T-helper 2 cell treated with Interferon-gamma antibody and Interleukin-4, amounts not matched to agents 100 ng/mL and 5 ng/mL, for 36 hours (primary cell): ENCODE measurements around the gene SUCLG2. TPM values are rescaled to one million over a fixed set of nuclear protein-coding genes. Genes with fewer than 3 reads are reported as not detected.

Experiments used
- intact Hi-C: fragments of 100-400 bp; cut with micrococcal nuclease; formaldehyde crosslinking; loops from one replicate; pipeline ENCODE4 v1.15.1; 2023
- total RNA-seq: library from RNA; stranded (reverse); gene quantifications from 2 replicates; pipeline ENCODE4 v1.2.3, GENCODE V29; 2022

Gene SUCLG2
- total RNA-seq, 1 donor from 2014 or later = 53.0 TPM

DNA sequence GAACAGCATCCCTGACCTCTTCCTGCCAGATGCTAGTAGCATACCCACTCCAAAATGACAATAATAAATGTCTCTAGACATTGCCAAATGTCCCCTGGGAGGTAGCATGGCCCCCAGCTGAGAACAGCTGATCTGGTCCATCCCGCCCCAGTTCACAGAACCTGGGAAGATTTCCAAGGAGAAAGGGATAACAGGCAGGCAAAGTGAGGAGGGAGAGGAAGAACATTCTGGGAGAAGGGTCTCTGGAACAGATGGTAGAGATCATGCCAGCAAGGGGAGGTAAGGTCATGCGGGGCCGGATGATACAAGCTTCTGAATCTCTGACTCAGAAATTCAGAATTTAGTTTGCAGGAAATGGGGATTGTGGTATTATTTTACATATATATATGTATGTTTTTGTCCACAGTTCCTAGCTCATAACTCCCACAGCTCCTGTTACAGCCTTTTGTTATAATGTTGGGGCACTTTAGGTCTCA, 192.7 kb downstream of the SUCLG2 start:
- intact Hi-C loops = no loop called here

GRCh38 chr3:67460841-67461510, 193.4 kb downstream of the SUCLG2 start:
- intact Hi-C loops = no loop called here

DNA sequence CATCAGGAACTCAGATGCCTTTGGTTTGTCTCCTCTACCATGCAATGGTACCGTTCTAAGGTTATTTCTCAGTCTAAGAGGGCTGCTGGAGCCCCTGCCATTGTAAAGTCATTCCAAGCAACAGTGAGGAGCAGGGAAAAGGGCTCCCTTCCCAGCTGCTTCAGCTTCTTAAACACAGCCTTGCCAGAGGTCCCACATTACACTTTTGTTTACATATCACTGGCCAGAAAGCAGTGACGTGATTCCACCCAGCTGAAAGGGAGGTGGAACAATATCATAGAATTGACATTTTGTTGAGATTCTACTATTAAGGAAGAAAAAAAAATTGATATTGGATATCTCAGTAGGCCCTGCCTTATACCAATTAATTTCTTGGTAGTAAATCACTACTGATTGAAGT, 194.6 kb downstream of the SUCLG2 start:
- intact Hi-C loops = no loop called here

GRCh38 chr3:67458896-67459530, 195.4 kb downstream of the SUCLG2 start:
- intact Hi-C loops = no loop called here

DNA sequence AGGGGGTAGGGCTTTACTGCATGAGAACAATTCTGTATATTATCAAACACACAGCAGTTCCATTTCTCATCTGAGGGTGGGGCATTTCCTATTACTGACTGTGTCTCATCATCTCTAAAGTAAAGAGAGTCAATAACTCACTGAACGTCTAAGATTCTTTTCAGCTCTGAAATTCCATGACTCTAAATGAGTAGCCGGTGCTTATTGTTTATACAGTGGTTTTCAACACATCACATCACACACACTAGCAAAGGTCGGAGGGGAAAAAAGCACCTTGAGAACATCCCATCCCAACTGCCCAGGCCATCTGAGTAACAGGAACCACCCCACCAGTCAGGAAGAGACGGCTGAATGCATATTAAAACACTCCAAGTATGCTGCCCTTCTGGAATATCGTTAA, 196.0 kb downstream of the SUCLG2 start:
- intact Hi-C loops = no loop called here

GRCh38 chr3:67453628-67454027, 200.8 kb downstream of the SUCLG2 start:
- intact Hi-C loops = no loop called here

DNA sequence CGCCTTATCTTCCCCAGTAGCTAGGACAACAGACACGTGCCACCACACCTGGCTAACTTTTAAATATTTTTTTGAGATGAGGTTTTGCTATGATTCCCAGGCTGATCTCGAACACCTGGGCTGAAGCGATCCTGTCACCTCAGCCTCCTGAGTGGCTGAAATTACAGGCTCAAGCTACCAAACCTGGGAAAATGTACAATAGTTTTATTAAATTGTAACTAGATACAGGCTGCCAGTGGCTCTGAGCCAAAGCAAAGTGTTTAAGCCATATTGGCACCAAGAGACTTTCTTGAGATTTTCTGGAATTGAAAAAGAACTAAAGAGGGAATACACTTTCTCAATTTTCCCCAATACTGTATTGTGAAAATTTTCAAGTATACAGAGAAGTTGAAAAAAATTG, 204.3 kb downstream of the SUCLG2 start:
- intact Hi-C loops = no loop called here

DNA sequence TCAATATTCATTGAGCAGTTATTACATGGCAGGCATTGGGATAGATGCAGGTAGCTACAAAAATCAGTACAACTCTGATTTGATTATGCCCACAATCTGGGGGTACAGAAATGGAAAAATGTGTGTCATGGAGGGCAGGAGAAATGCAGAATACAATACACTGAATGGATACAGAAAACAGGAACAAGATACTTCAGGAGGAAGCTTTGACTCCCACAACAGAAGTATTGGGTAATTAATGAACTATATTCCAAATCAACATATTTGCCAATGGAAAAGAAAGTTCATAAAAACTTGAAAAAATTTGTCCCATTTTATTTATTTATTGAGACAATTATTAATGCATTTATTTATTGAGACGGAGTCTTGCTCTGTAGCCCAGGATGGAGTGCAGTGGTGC, 207.0 kb downstream of the SUCLG2 start:
- intact Hi-C loops = no loop called here

- intact Hi-C loops = no loop called here
These were observed 216.6 kb downstream of the SUCLG2 start for GRCh38 chr3:67437789-67438188.

- intact Hi-C loops = no loop called here
These were observed 217.3 kb downstream of the SUCLG2 start for GRCh38 chr3:67437090-67437489.

- intact Hi-C loops = no loop called here
These were observed 221.3 kb downstream of the SUCLG2 start for GRCh38 chr3:67433109-67433508.

GRCh38 chr3:67431887-67432286, 222.5 kb downstream of the SUCLG2 start:
- intact Hi-C loops = no loop called here

DNA sequence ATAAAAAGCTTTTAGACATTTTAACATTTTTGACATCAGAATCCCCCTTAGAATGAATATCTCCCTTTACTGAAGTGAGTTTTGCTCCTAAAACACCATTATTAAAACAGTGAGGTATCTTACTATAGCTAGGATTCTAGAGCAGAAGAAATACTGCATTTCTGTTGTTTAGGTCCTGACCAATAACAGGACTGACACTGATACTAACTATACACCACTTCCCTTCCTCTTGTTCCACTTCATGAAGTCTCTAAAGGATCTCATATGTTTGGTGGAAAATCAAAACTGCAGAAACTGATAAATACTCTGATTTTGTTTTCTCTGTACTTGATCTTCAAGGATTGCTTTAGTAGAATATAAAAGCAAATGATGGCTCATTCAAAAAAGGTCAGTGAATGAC, 230.7 kb downstream of the SUCLG2 start:
- intact Hi-C loops = no loop called here

DNA sequence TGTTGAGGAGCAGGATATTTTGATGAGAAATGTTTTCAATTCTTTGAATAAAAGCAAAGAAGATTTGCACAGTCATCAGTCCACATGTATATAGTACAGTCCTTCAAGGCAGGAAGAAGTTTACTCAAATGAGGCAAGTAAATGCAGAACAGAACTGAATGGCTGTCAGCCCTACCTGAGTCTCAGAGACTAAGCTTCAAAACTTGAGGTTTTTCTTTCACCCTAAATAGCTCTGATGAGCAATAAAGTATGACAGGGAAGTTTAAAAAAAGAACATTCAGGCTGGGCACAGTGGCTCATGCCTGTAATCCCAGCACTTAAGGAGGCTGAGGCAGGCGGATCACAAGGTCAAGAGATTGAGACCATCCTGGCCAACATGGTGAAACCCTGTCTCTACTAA, 232.5 kb downstream of the SUCLG2 start:
- intact Hi-C loops = no loop called here

GRCh38 chr3:67419779-67420178, 234.6 kb downstream of the SUCLG2 start:
- intact Hi-C loops = no loop called here

GRCh38 chr3:67419218-67419529, 235.2 kb downstream of the SUCLG2 start:
- intact Hi-C loops = no loop called here

DNA sequence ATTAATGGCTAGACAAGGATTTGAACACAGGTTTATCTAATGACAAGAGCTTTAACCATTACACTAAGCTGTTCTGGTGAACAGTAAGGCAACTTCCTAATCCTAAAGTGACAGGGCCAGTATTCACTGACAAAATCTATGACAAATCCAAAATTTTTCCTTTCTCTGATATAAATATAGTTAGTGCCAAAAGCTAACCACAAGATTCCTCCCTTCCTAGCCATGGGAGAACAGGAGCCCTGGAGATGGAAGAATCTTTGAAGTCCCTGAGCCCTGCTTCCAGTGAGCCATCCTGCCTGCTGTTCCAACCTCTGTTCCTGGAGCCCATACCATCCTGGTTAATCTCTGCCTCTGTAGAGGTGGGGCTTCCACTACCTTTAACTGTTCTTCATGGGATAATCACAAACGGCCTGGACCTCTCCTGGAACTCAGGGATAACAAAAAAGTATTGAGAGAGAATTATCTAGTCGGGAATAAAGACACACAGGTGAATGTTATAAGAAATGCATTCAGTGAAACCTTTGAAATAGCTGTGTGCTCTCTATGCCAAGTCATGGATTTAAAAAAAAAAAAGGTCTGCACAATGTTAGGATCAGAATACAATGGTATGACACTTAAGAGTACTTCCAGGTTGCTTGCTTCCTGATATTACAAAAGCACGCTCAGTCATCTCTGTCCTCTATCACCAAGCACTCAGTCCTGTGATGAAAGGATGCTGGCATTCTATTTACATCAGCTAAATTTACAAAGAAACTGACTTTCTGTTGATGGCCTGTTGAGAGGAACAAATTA, 235.8 kb downstream of the SUCLG2 start:
- intact Hi-C loops = no loop called here

GRCh38 chr3:67416703-67417102, 237.7 kb downstream of the SUCLG2 start:
- intact Hi-C loops = no loop called here

GRCh38 chr3:67415511-67415910, 238.9 kb downstream of the SUCLG2 start:
- intact Hi-C loops = no loop called here

GRCh38 chr3:67414740-67415139, 239.7 kb downstream of the SUCLG2 start:
- intact Hi-C loops = no loop called here

DNA sequence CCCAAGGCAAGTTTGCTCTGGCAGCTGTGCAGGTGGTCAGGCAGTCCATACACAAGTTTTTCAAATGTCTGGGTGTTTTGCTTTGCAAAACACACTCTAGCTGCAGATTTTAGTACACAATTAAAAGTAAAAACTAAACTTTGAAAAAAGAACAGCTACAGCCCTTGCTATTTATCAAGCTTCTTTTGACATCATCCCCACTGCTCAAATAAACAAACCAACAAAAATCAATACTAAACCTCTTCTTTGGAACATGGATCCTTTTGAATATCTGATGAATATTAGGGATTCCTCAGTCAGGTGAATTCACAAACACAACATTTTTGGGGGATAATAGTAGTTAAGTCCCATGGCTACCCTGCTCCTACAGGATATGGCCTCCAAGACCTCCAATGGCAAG, 249.2 kb downstream of the SUCLG2 start:
- intact Hi-C loops = no loop called here

GRCh38 chr3:67402873-67403272, 251.5 kb downstream of the SUCLG2 start:
- intact Hi-C loops = no loop called here

- intact Hi-C loops = no loop called here
These were observed 252.5 kb downstream of the SUCLG2 start for GRCh38 chr3:67401921-67402320.
